ENCODE results near the gene DPM1.

DNA sequence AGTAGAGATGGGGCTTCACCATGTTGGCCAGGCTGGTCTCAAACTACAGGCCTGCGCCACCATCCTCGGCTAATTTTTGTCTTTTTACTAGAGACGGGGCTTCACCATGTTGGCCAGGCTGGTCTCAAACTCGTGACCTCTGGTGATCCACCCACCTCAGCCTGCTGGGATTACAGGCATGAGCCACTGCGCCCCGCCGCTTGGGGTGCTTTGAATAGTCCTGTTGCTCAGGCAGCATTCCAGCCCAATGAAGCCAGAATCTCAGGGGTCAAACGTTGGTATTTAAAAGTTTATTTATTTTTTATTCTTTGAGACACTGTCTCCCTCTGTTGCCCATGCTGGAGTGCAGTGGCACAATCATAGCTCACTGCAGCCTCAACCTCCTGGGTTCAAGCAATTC, 11.6 kb upstream of the DPM1 start:
- TF ChIP-seq, protein P1, sequence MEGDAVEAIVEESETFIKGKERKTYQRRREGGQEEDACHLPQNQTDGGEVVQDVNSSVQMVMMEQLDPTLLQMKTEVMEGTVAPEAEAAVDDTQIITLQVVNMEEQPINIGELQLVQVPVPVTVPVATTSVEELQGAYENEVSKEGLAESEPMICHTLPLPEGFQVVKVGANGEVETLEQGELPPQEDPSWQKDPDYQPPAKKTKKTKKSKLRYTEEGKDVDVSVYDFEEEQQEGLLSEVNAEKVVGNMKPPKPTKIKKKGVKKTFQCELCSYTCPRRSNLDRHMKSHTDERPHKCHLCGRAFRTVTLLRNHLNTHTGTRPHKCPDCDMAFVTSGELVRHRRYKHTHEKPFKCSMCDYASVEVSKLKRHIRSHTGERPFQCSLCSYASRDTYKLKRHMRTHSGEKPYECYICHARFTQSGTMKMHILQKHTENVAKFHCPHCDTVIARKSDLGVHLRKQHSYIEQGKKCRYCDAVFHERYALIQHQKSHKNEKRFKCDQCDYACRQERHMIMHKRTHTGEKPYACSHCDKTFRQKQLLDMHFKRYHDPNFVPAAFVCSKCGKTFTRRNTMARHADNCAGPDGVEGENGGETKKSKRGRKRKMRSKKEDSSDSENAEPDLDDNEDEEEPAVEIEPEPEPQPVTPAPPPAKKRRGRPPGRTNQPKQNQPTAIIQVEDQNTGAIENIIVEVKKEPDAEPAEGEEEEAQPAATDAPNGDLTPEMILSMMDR (IDR thresholded peaks at IDR 0.05; ENCODE audit: low read depth, low read length) = no peak
- TF ChIP-seq, protein P2, sequence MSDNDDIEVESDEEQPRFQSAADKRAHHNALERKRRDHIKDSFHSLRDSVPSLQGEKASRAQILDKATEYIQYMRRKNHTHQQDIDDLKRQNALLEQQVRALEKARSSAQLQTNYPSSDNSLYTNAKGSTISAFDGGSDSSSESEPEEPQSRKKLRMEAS (IDR thresholded peaks at IDR 0.05; ENCODE audit: low read depth, low read length) = no peak
